AG08395 (cell line): ENCODE data around the gene AP5S1.

Experiments
- DNase-seq: peaks from one replicate; pipeline ENCODE4 v3.0.0; 2012; ENCODE audit warnings: mixed read lengths, low spot score

The AP5S1 gene, protein sequence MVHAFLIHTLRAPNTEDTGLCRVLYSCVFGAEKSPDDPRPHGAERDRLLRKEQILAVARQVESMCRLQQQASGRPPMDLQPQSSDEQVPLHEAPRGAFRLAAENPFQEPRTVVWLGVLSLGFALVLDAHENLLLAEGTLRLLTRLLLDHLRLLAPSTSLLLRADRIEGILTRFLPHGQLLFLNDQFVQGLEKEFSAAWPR

DNA sequence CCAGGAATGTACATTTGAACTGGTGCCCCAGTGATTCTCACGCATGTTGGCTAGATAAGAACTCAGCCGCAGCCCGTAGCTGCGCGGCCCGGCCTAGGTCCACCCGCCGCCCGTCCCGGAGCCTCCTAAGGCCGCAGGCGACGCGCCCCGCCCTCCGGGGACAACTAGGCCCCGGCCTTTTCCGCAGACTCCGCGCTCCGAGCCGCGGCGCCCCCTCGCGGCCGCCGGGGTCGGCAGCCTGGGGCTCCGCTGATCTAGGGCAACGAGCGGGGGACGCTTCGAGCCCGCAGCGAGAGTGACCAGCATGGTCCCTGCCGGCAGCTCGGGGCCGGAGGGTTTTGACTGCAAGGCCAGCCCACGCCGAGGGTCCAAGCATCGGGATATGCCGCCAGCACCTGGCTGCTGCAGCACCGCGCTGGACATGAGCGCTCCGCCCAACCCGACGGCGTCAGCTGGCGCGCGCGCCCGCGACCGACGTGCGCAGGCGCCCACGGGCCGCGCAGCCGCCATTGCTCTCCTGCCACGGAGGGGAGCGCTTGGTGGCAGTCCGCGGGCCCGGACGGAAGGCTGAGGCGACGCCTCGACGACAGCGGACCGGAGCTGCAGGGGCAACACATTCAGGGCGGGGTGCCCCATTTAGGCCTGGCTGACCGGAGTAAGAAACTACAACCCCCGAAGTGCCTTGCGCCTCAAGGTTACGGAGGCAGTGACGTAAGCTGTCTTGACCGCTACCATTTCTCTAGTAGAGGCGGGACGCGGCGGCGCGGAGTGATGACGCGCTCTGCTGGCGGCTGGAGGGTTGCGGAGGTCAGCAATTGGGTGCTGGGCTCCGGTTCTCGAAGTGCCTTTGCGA, at the start of gene AP5S1:
Gene AP5S1, plus strand, starts transcription at position 500 of the 853 bp plus-strand sequence. CDS start 1,571 bp downstream, outside the sequence.
- peak; percentile 90 for DNase-seq

DNA sequence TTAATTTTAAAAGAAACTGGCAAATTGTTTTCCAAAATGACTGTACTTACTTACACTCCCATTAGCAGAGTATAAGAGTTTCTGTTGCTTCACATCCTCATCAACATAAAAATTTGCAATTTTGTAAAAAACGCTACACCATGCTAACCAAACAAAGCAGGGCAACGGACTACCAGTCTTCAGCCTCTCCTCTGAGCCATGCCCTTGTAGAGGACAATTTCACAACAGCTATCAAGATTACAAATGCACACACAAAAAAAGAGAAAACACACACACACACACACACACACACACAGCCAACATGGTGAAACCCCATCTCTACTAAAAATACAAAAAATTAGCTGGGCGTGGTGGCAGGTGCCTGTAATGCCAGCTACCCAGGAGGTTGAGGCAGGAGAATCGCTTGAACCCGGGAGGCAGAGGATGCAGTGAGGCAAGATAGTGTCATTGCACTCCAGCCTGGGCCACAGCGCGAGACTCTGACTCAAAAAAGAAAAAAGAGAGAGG, 48.7 kb upstream of the AP5S1 start:
- DNase-seq, result no peak

DNA sequence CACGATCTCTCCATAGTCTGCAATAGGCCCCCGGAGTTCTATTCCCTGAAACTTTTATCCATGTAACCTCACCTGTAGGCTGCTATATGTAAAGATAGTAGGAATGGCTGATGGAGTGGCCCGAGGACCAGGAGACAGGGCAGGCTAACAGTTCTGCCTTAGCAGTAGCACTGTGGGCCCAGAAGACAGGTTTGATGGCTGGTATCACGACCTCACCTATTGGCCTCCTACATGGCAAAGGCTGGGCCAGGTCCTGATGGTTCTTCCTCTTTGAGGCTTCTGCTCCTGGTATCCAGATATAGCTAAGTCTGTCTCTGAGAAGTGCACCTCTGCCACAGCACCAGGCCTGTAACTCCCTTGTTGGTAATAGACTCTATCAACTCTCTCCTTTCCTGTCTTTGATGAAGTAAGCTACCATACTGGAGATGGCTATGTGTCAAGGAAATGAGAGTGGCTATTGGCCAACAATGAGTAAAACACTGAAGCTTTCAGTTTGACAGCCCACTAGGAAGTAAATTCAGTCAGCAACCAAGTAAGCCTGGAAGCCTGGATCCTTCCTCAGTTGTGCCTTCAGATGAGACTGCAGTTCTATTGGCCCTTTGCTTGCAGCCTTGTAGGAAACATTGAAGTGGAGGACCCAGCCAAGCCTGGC, 44.8 kb upstream of the AP5S1 start:
- DNase-seq, result no peak

DNA sequence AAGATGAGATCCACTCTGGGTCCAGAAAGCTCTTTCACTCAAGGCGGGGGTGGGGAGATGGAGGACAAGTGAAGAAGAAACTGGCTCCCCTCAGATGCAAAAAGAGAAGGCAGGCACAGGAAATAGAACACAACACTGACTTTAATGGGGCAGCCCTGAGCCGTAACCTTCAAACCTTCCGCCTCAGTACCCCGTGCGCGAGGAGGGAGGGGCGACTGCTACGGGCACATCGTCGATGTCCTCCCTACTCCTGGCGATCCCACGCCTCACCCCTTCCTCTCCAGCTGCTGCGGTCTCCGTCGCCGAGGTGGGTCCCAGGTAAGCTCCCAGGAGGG, 43.0 kb upstream of the AP5S1 start:
- no peak for DNase-seq

- peak; percentile 84 for DNase-seq
Measured at GRCh38 chr20:3777716-3778629, 42.4 kb upstream of the AP5S1 start.

GRCh38 chr20:3778976-3779375, 41.4 kb upstream of the AP5S1 start:
- DNase-seq, result no peak

GRCh38 chr20:3781153-3781910, 39.0 kb upstream of the AP5S1 start, which contains the start of gene SPEF1:
TSS of gene SPEF1 (minus strand) at chr20:3781448. CDS start at chr20:3781287, 161 bp downstream.
- peak; percentile 98 for DNase-seq

GRCh38 chr20:3782597-3782996, 37.8 kb upstream of the AP5S1 start:
- no peak for DNase-seq

DNA sequence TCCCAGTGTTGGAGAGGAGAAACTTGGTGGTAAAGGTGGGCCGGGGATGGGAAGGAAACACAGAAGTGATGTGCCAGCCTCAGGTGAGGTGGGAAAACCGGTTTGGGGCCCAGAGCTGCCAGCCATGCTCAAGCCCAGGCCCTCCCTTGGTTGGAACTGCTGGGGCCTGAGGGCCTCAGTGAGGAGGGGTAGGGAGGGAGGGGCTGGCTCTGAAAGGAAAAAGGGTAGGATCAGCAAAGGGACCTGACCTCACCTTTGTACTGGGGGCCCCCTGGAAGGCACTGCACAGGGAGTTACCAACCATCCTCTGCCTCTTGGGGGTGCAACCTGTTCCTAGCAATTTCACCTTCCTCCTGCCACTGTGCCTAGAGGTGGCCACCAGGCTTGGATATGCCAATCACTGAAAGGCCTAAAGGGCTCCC, 37.3 kb upstream of the AP5S1 start:
- DNase-seq, result no peak

- DNase-seq, result no peak
Measured at GRCh38 chr20:3783511-3784195, 36.7 kb upstream of the AP5S1 start.

GRCh38 chr20:3784216-3784853, 36.0 kb upstream of the AP5S1 start:
- no peak for DNase-seq

GRCh38 chr20:3784863-3785239, 35.5 kb upstream of the AP5S1 start:
- no peak for DNase-seq

GRCh38 chr20:3785240-3786125, 34.9 kb upstream of the AP5S1 start:
- peak; percentile 15 for DNase-seq

DNA sequence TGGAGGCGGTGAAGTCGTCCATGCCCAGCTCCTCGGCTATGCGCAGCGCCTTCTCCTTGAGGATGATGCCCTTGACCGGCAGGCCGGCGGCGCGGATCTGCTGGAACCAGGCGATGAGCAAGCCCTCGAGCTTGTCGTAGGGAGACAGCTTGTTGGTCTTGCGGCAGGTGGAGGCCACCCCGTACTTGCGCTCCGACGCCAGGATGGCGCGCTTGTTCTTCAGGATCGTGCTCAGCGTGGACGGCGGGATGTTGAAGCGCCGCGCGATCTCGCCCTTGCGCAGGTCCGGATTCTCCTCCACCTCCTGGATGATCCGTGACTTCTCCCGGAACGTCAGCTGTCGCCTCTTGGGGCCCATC, 34.2 kb upstream of the AP5S1 start:
- peak; percentile 30 for DNase-seq

DNA sequence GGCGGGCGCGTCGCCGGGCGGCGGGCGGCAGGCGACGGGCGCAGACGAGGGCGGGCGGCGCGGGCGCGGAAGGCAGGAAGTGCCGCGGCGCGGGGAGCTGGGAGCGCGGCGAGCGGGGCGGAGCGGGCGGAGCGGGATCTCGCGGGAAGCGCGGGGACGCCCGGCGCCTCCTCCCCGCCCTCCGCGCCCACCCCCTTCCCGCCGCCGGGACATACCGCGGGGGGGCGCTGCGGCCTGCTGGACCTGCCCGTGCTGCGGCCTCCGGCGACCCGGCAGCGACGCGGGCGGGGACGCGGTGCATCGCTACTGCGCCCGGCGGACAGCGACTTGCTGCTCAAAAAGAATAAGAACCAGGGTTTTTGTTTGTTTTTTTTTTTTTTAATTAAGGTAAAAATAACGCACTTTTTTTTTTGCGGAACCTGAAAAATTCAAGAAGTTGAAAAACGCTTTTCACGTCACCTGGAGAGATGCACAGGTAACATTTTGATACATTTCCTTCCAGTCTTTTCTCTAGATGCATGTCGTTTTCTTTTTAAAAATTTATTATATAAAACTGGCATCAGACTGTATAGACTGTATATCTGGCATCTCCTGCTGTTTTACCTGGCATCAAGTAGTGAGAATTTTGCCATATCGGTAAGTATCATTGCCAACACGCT, 33.6 kb upstream of the AP5S1 start, which contains the start of gene CENPB:
Gene CENPB, minus strand, starts transcription at position 76 of the 659 bp plus-strand sequence. CDS start 257 bp downstream, outside the sequence.
- DNase-seq, result peak; percentile 93

DNA sequence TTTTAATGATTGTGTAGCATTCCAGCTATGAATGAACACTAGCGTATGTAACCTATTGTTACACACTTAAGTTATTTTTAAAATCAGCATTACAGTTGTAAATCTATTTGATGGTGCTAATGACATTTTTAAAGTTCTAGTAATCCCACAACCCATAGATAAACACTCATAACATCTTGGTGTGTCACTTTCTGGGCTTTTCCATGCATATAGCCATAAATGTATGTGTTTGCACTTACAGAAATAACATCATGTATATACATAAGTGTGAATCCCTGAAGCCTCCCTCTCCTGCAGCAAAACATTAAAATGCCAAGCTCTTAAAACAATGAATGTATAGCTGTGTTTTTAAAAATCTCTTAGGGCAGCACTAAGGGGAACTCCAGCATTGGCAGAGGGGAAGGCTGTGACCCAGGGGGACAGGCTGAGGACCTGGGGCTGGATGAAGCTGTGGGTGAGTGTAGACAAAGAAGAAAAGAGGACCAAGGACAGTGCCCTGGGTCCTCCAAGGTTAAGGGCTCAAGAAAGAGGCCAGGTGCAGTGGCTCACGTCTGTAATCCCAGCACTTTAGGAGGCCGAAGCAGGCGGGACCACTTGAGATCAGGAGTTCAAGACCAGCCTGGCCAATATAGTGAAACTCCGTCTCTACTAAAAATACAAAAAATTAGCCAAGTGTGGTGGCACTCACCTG, 32.9 kb upstream of the AP5S1 start:
- no peak for DNase-seq

GRCh38 chr20:3788685-3789155, 31.6 kb upstream of the AP5S1 start:
- no peak for DNase-seq
